Smooth muscle cell (in vitro differentiated cells): ENCODE measurements around the gene AKAP6. TPM values are rescaled to one million over a fixed set of nuclear protein-coding genes. Genes with fewer than 3 reads are reported as not detected.

ENCODE experiments used
- DNase-seq: peaks from one replicate; lab custom pipeline; 2025; ENCODE audit not compliant: unreplicated experiment; lab: John Stamatoyannopoulos, UW
- H2AFZ ChIP-seq: fragments of 200-600 bp; sonication (generic); 2 replicates; pipeline ENCODE4 v1.6.0; 2016; ENCODE audit warnings: antibody characterized with exemption, low read depth, mild to moderate bottlenecking
- H3F3A ChIP-seq: fragments of 200-600 bp; sonication (generic); 2 replicates; pipeline ENCODE4 v1.6.0; 2017; ENCODE audit warnings: antibody characterized with exemption, low read depth
- H3K27ac ChIP-seq: fragments of 200-600 bp; sonication (generic); 2 replicates; pipeline ENCODE4 v1.5.1; 2016; ENCODE audit warnings: low read depth, mild to moderate bottlenecking
- H3K27me3 ChIP-seq: fragments of 200-600 bp; sonication (generic); 2 replicates; pipeline ENCODE4 v1.6.1; 2016; ENCODE audit warnings: low read depth, mild to moderate bottlenecking
- H3K36me3 ChIP-seq: fragments of 200-600 bp; sonication (generic); 2 replicates; pipeline ENCODE4 v1.5.1; 2016; ENCODE audit warnings: low read depth
- H3K4me1 ChIP-seq: fragments of 200-600 bp; sonication (generic); 2 replicates; pipeline ENCODE4 v1.5.1; 2016; ENCODE audit warnings: low read depth
- H3K4me2 ChIP-seq: fragments of 200-600 bp; sonication (generic); 2 replicates; pipeline ENCODE4 v1.6.0; 2016; ENCODE audit warnings: mild to moderate bottlenecking
- H3K4me3 ChIP-seq: fragments of 200-600 bp; sonication (generic); 2 replicates; pipeline ENCODE4 v1.5.1; 2016; ENCODE audit warnings: mild to moderate bottlenecking
- H3K79me2 ChIP-seq: fragments of 200-600 bp; sonication (generic); 2 replicates; pipeline ENCODE4 v1.6.0; 2016; ENCODE audit warnings: low read depth, mild to moderate bottlenecking
- H3K9ac ChIP-seq: fragments of 200-600 bp; sonication (generic); 2 replicates; pipeline ENCODE4 v1.6.0; 2016; ENCODE audit warnings: low read depth
- H3K9me3 ChIP-seq: fragments of 200-600 bp; sonication (generic); replicated peaks from 2 replicates; pipeline ENCODE4 v1.5.1; 2016; ENCODE audit warnings: low read depth
- H4K20me1 ChIP-seq: fragments of 200-600 bp; sonication (generic); 2 replicates; pipeline ENCODE4 v1.6.0; 2016; ENCODE audit warnings: low read depth
- CTCF ChIP-seq: fragments of 200-600 bp; sonication (generic); IDR thresholded peaks from 2 replicates; pipeline ENCODE4 v1.5.1; 2017; ENCODE audit warnings: borderline replicate concordance, mild to moderate bottlenecking, antibody characterized with exemption; ENCODE audit not compliant: insufficient read depth, poor library complexity, severe bottlenecking
- WGBS: methylation state at CpG from one replicate; pipeline ENCODE4 v1.1.7; 2016; ENCODE audit warnings: low lambda C conversion rate; 5-methylcytosine and 5-hydroxymethylcytosine counted together
- polyA plus RNA-seq: library from polyadenylated mRNA; unstranded; fragments of >200 nt; fragmentation: Nextera tagmentation; extraction: Ambion mirVana; gene quantifications from 2 replicates; pipeline ENCODE4 v1.2.1, GENCODE V29; 2016
- total RNA-seq: library from RNA; depleted of rRNA; stranded (reverse); fragments of >200 nt; gene quantifications from 2 replicates; pipeline ENCODE4 v1.2.3, GENCODE V29; 2014

AKAP6 gene
- total RNA-seq (6.4 and 8.6 TPM in 2 replicates), polyA plus RNA-seq (1.0 and 1.3 TPM in 2 replicates)

DNA sequence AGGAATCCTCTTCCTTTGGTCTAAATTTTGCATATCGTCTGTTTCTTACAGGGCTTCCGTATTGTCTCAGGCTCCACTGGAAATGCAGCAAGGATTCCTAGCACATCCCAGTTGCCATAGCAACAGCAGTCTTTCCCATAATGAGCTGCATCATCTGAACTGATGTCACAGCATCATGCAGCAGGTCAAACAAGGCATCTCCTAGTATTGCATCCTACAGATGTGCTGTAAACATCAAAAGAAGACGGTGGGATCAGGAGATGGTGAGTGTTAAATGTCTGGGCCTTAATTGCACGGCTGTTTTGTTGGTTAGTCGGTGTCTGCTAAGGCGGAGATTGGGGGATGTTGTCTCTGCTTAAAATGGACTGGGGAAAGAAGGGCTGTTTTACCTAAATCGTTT lies at the start of gene AKAP6:
AKAP6 (plus strand) TSS at position 153 of the 400 bp plus-strand sequence. CDS start 104,196 bp downstream, outside the sequence.
- H3K9ac ChIP-seq = no peak within 1 kb of the TSS
- 44% methylated on average over 7 of the region's 7 CpGs for WGBS
- no peak for DNase-seq
- no peaks in the 10 kb centered on the region for H3F3A ChIP-seq
- no peaks in the 10 kb centered on the region for H3K27me3 ChIP-seq
- H3K4me2 ChIP-seq = no peak within 1 kb of the TSS
- H2AFZ ChIP-seq = no peak within 1 kb of the TSS
- no peaks in the 10 kb centered on the region for H3K9me3 ChIP-seq
- no peaks in the 10 kb centered on the region for H3K36me3 ChIP-seq
- peaks cover 44% of the 10 kb centered on the region for H3K4me1 ChIP-seq
- H4K20me1 ChIP-seq = no peaks in the 10 kb centered on the region
- no peak within 1 kb of the TSS for H3K27ac ChIP-seq
- H3K4me3 ChIP-seq = no peak within 1 kb of the TSS
- no peaks in the 10 kb centered on the region for H3K79me2 ChIP-seq
- TF ChIP-seq CTCF = no peak

- Histone ChIP-seq H3K36me3 (no peaks in the 10 kb centered on the region), H3K27me3 (no peaks in the 10 kb centered on the region), H3K9ac (no peak overlapping the region), H3K79me2 (no peaks in the 10 kb centered on the region), H3K4me3 (no peak overlapping the region), H2AFZ (no peak overlapping the region), H3F3A (peaks cover 8% of the 10 kb centered on the region), H3K9me3 (no peaks in the 10 kb centered on the region), H3K27ac (no peak overlapping the region), H3K4me2 (no peak overlapping the region), H4K20me1 (no peaks in the 10 kb centered on the region), H3K4me1 (no peaks in the 10 kb centered on the region)
- DNase-seq = no peak
- WGBS = 64% methylated on average over 1 of the region's 1 CpG
- TF ChIP-seq CTCF = no peak
Measured at GRCh38 chr14:32286602-32287001, 42.5 kb upstream of the AKAP6 start.

GRCh38 chr14:32296366-32296765 lies 32.7 kb upstream of the AKAP6 start:
- Histone ChIP-seq H3K27ac (no peak overlapping the region), H3K4me1 (peaks cover 9% of the 10 kb centered on the region), H3K27me3 (no peaks in the 10 kb centered on the region), H4K20me1 (no peaks in the 10 kb centered on the region), H3K4me2 (no peak overlapping the region), H3K36me3 (no peaks in the 10 kb centered on the region), H3K9me3 (no peaks in the 10 kb centered on the region), H3K4me3 (no peak overlapping the region), H3F3A (no peaks in the 10 kb centered on the region), H2AFZ (no peak overlapping the region), H3K79me2 (no peaks in the 10 kb centered on the region), H3K9ac (no peak overlapping the region)
- no peak for DNase-seq
- no peak for TF ChIP-seq CTCF
- 94% methylated on average over 3 of the region's 3 CpGs for WGBS

DNA sequence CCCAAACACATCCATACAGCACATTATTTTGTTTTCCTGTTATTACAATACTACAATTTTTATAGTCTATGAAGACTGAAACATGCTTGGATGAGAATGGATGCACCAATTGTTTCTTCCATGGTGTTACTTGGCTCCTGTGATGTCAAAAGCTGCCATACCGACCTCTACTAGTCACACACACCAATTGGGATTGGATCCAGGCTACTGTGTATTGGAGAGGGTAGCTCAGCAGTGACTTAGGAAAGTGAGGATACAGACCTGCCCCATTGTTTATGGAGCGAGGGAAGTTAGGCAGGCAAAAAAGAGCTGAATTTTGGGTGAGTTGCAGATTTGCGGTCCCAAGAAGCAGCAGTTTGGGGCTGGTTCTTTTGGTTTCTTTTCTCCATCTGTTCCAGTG lies 30.8 kb upstream of the AKAP6 start:
- Histone ChIP-seq H4K20me1 (no peaks in the 10 kb centered on the region), H3K4me1 (peaks cover 9% of the 10 kb centered on the region), H3K79me2 (no peaks in the 10 kb centered on the region), H3K27me3 (no peaks in the 10 kb centered on the region), H3F3A (no peaks in the 10 kb centered on the region), H3K9me3 (no peaks in the 10 kb centered on the region), H3K4me2 (no peak overlapping the region), H3K4me3 (no peak overlapping the region), H3K27ac (no peak overlapping the region), H2AFZ (no peak overlapping the region), H3K9ac (no peak overlapping the region), H3K36me3 (no peaks in the 10 kb centered on the region)
- WGBS = 81% methylated on average over 3 of the region's 3 CpGs
- no peak for TF ChIP-seq CTCF
- no peak for DNase-seq
